Measurements from ENCODE around the gene L3MBTL3. TPM values are rescaled to one million over a fixed set of nuclear protein-coding genes. Genes with fewer than 3 reads are reported as not detected.

L3MBTL3 gene
- total RNA-seq, 1 donor from 2014 or later = 11.8 TPM

GRCh38 chr6:130046671-130047070, 28.3 kb downstream of the L3MBTL3 start:
- Histone ChIP-seq H3K9me3 (no peaks in the 10 kb centered on the region), H3K27ac (no peak overlapping the region), H3K27me3 (ENCODE audit: low read depth) (no peaks in the 10 kb centered on the region), H3K36me3 (peaks cover 23% of the 10 kb centered on the region), H3K4me1 (no peaks in the 10 kb centered on the region), H3K4me3 (no peak overlapping the region)
- intact Hi-C loops (cut with DNase I) = no loop called here
- TF ChIP-seq CTCF (IDR thresholded peaks at IDR 0.05) = no peak
- no peak for ATAC-seq
- no peak for DNase-seq

DNA sequence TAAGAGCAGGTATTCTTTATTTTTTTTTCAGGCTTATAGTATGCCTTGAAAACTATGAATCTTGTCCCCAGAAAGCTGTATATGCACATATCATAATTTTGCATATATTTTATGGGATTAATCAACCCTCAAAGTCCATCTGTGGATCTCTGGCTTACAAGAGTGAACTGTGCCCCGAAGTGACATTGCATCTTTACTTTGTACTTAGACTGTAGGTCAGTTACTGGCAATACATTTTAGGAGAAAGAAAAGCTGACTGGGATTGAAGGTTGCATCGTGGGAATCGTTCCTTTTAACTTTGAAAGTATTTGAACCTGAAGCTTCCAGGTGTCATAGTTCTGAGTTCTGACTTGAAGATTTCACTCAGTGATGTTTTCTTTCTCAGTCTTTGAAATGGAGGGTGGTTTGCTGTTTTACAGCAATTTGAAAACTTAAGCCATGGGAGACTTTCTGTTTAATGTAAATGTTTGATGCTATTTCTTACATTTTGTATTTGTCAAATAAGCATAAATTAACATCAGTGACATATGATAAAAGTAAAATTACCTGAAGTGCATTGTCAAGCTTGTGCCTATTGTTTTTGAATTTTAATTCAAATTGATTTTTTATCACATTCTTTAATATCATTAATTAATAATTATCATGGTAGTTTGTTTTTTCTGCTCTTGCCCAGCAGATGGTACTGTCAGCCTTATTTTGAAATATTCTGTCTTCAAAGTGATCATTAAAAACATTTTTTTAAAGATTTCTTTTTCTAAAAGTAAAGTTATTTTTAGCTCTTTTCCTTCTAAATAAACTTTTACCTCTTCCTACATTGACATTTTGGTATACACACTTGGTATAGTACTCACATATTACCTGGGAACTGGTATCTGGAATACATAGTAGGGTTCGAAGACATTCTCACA, 29.0 kb downstream of the L3MBTL3 start:
- Histone ChIP-seq H3K27me3 (ENCODE audit: low read depth) (no peaks in the 10 kb centered on the region), H3K27ac (no peak overlapping the region), H3K36me3 (peaks cover 24% of the 10 kb centered on the region), H3K4me3 (no peak overlapping the region), H3K4me1 (no peaks in the 10 kb centered on the region), H3K9me3 (no peaks in the 10 kb centered on the region)
- no peak for DNase-seq
- ATAC-seq = no peak
- intact Hi-C loops (cut with DNase I) = no loop called here
- no peak for TF ChIP-seq CTCF (IDR thresholded peaks at IDR 0.05)

GRCh38 chr6:130050230-130050629, 31.8 kb downstream of the L3MBTL3 start:
- intact Hi-C loops (cut with DNase I) = no loop called here
- no peaks in the 10 kb centered on the region for H3K9me3 ChIP-seq
- TF ChIP-seq CTCF (IDR thresholded peaks at IDR 0.05) = no peak
- H3K27me3 ChIP-seq (ENCODE audit: low read depth) = no peaks in the 10 kb centered on the region
- no peaks in the 10 kb centered on the region for H3K4me1 ChIP-seq
- H3K36me3 ChIP-seq = peaks cover 40% of the 10 kb centered on the region
- ATAC-seq = no peak
- no peak overlapping the region for H3K27ac ChIP-seq
- no peak overlapping the region for H3K4me3 ChIP-seq
- DNase-seq = no peak

DNA sequence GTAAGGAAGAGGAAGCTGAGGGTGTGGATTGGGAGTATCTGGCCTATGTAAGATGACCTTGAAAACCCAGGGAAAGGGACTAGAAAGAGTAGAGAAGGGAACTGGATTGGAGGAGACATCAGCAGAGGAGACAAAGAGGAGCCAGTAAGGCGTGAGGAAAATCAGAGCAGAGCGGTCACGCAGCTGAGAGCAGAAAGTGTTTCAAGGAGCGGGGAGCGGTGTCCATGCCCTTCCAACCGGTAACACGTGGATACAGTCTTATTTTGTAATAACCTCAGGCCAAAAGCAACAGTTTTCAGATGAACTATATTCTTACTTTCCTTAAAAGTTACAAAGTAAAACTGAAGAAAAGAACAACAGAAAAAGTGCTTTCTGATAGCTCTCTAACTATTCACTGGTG, 36.3 kb downstream of the L3MBTL3 start:
- H3K27ac ChIP-seq = no peak overlapping the region
- no peak overlapping the region for H3K4me3 ChIP-seq
- DNase-seq = no peak
- no peak for TF ChIP-seq CTCF (IDR thresholded peaks at IDR 0.05)
- no peak for ATAC-seq
- peaks cover 62% of the 10 kb centered on the region for H3K36me3 ChIP-seq
- H3K4me1 ChIP-seq = no peaks in the 10 kb centered on the region
- no peaks in the 10 kb centered on the region for H3K27me3 ChIP-seq (ENCODE audit: low read depth)
- H3K9me3 ChIP-seq = no peaks in the 10 kb centered on the region
- intact Hi-C loops (cut with DNase I) = no loop called here

- intact Hi-C loops (cut with DNase I) = no loop called here
- no peak for TF ChIP-seq CTCF (IDR thresholded peaks at IDR 0.05)
- ATAC-seq (no peak), DNase-seq (no peak)
- Histone ChIP-seq H3K4me1 (no peaks in the 10 kb centered on the region), H3K27ac (no peak overlapping the region), H3K36me3 (peaks cover 61% of the 10 kb centered on the region), H3K27me3 (ENCODE audit: low read depth) (no peaks in the 10 kb centered on the region), H3K4me3 (no peak overlapping the region), H3K9me3 (no peaks in the 10 kb centered on the region)
Measured at GRCh38 chr6:130055271-130055670, 36.9 kb downstream of the L3MBTL3 start.

Measured in lower lobe of right lung (tissue), 2 donors.